Activated CD4-positive, CD25-positive, alpha-beta regulatory T cell treated with anti-CD3 and anti-CD28 coated beads, Interleukin-2, amount 50 U/mL, for 24 hours (primary cell): ENCODE measurements around the gene SRGAP2C.
"Not testable (repeated sequence)": the region's sequence is repeated elsewhere in the genome, so short reads cannot be mapped to it uniquely, and the experiment has no call there.

Source experiments
- ATAC-seq, 2 donors: fragments of 150-1000 bp; cut with Tn5 transposase; one replicate each; pipeline ENCODE4 v1.10.0; 2021; ENCODE audit warnings: mild to moderate bottlenecking in 1 of 2, moderate library complexity in 1 of 2

The SRGAP2C gene

DNA sequence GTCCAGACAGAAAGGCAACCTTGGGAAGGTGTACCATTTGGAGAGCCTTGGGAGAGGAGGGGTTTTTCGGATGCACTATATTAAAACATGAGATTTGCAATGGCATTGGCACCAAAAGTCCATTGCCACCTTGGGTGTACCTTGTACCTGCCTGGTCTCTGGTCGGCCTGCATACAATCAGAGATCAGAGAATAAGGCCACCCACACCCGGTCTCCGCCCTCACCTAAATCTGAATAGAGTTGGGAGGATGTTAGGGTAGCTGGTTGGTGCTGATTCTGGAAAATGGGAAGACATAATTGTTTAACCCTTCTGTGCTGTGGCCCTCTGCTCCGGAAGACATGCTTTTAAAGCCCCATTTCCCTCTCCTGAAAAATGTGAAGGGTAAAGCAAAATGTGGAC is 3.1 kb downstream of the SRGAP2C start:
- not testable (repeated sequence) for ATAC-seq

DNA sequence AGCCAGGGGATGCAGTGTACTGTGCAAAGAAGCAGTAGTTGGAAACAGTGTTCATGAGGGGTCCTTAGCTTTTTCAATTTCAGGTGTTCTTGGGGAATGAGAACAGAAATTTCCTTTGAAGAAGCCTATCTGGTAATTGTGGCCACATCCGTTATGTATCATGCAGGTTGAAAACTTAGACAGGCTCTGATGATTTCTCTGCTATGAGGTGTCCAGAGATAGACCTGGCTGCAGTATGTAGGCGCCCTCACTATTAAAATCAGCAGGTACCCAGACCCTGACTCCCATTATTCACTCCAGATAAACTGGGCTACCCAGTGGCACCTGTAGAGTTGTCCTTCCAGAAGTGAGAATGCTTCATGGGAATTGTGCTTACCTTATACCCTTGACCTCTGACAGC is 7.7 kb downstream of the SRGAP2C start:
- not testable (repeated sequence) for ATAC-seq

- not testable (repeated sequence) for ATAC-seq
Measured at GRCh38 chr1:121197095-121197882, 12.5 kb downstream of the SRGAP2C start.

GRCh38 chr1:121199763-121200162 is 15.0 kb downstream of the SRGAP2C start:
- ATAC-seq, result not testable (repeated sequence)

DNA sequence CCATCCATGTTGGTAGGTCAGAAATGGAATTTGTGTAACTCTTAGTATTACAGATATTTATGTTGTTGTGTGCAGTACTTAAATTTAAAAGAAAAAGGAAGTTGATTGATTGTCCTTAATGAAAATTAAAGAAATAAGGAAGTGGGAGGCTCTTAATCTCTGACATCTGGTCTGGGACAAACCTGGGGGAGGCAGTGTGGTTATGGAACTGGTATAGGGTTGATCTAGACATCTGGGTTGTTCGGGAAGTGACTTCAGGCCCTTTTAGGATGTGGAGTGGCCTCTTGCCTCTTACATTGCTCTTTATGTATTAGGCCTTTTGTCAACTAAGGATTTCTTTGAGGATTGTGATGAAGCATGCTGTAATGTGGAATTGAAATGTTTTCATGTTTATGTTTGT is 15.5 kb downstream of the SRGAP2C start:
- ATAC-seq, result not testable (repeated sequence)

DNA sequence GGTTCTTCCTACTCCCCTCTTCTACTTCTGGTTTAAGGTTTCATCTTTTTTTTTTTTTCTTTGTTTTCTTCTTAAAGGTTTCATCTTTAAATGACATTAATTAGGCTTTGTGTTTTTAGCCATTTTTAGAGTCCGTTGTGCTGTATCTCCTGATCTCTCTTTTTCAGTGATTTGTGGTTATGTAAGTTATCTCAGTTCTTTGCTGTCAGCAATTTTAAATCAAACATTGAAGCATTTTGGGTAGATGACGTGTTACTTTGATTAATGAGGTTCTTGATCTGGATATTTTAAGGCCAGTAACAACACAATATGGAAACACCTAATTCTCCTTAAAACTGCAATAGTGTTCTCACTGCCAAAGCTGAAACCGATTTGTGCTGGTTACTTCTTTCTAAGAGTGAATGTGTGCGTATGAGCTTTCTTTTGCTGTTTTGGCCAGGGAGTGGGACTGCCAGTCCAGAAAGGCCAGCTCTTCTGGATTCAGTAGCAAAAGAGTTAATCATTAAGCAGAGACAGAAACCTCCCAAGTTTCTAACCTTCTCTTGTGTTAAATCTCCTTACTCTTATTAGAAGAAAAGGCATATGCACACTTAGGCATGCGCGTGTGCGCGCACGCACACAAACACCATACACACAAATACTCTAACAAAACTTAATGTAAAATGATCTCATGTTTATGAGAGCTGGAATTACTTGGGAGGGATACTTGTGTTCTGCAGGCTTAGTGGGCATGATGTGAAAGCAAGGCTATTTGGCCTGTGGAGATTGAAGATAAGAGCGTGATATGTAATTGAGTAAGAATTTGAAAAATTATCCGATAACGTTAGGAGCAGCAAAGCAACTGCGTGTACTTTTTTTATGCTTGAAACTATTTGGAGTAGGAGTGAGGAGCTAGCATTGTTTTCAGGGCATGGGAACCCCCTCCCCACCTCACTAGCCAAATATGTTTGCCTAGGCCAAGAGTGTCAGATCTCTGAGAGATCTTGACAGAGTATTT is 16.5 kb downstream of the SRGAP2C start:
- ATAC-seq, result not testable (repeated sequence)

GRCh38 chr1:121202986-121203385 is 18.2 kb downstream of the SRGAP2C start:
- not testable (repeated sequence) for ATAC-seq

GRCh38 chr1:121205786-121206711 is 21.3 kb downstream of the SRGAP2C start:
- ATAC-seq, result not testable (repeated sequence)

GRCh38 chr1:121207328-121207727 is 22.6 kb downstream of the SRGAP2C start:
- ATAC-seq, result not testable (repeated sequence)

GRCh38 chr1:121208375-121208774 is 23.6 kb downstream of the SRGAP2C start:
- ATAC-seq, result not testable (repeated sequence)

DNA sequence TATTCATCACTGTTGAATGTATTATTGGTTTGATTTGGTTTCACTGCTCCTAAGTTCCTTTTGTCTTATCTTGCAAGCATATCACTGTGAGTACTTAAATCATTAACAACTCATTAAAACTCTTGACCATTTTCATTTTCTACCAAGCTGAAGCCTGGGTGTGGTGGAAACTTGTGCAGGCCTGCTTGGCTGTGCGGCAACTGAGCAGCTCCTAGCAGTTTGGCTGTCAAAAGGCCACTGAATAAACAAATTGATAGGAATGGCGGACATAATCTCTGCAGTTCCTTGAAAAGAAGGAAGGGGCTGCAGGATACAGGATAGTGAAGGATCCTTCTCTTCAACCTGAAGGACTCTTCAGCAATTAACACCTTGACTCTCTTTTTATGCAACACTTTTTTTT is 26.0 kb downstream of the SRGAP2C start:
- ATAC-seq, result not testable (repeated sequence)

DNA sequence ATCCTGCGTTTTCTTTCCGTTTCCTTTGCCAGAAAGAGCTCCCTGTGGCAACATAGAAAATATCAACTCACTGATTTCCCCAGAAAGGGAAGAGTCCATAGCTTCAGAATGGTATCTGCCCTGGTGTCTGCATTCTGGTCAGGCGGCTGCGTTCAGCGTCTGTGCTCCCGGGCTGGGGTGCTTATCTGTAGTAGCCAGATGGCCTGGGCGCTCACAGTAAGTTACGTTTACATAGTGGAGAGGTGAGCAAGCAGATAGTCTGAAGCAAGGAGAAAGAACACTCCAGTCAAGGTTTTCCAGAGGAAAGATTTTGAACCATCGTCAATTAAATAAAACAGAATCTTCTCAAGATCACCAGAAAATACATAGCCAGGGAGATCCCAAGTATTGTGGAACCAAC is 28.7 kb downstream of the SRGAP2C start:
- not testable (repeated sequence) for ATAC-seq

DNA sequence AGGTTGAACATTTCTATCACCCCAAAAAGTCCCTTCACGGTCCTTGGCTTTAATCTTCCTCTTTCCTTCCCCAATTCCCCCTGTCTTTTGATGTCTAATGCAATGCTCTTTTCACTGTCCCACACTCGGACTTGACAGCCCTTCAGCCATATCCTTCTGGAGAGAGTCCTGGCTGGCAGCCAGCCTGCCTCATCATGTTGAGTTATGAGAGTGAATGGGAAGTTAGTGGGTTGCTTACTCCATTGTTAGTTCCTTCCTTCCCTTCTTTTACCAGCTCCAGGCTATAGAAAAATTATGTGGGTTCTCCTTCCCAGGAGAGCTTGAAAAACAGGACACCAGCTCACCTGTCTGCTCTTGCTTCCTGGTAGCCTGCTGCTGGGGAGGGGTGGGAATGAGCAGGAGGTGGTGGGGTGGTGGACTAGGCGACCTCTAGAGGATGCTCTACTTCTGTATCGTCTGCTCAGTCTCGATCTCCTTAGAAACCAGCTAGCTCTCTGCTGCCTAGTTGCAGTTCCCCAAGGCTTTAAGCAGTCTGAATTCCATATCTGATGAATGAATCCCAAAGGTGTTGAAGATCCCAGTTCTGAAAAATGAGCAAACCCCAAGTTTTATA is 29.9 kb downstream of the SRGAP2C start:
- ATAC-seq, result not testable (repeated sequence)

GRCh38 chr1:121215699-121216417 is 31.1 kb downstream of the SRGAP2C start:
- not testable (repeated sequence) for ATAC-seq

DNA sequence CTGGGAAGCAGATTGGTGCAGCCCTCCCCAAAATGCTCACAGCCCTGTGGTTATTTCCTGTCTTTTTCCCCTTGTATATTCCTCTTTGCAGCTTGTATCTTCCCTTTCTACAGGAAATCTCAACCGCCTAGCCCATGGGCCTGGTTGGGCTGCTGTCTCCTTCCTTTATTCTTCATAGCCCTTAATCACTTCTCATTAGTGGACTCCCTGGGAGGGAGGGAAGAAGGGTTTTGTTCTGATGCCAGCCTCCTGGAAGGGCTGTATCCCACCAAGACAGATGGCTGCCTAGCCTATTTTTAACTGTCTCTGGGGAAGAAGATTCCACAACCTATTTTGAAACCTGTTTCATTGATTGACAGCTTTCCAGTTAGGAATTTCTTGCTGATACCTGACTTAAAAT is 31.9 kb downstream of the SRGAP2C start:
- ATAC-seq, result not testable (repeated sequence)

DNA sequence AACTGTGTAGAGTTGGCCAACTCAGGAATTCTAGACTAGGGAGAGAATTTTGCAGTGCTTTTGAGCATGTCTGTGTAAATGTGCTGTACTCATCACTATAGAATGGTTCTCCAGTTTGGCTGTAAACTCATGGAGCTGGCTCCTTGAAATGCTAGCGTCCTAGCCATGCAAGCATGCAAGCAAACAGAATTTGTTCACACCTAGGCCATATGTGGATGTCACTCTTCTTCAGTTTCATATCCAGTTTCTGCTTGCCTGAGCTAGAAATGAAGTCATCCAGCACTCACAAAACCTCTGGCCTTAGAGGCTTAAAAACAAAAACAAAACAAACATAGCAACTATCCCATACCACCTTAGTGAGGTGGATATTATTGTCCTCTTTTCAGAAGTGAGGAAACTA is 37.0 kb downstream of the SRGAP2C start:
- ATAC-seq, result peak in 1 of 2 donors; percentile 28

DNA sequence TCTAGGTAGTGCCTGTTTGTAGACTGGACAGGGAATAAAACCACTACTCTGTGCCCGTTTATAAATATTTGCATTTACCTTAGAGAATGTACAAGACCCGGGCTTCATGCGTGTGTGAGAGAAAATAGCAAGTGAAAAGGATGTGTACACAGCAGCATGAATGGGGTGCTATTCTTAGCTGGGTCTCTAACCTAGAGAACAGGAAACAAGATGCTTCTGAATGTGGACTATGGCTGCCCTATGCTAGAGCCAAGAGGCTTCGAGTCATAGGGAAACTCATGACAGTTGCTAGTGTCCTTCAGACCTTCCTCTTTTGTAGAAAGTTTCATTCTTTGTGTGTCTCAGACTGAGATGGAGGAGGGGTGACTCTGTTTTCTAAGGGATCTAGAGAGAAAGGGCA is 39.9 kb downstream of the SRGAP2C start:
- ATAC-seq, result peak; percentile 70 to 78

GRCh38 chr1:121226295-121226904 is 41.6 kb downstream of the SRGAP2C start:
- not testable (repeated sequence) for ATAC-seq

GRCh38 chr1:121226925-121227324 is 42.1 kb downstream of the SRGAP2C start:
- ATAC-seq, result not testable (repeated sequence)

GRCh38 chr1:121227544-121228330 is 43.0 kb downstream of the SRGAP2C start:
- not testable (repeated sequence) for ATAC-seq
